SK-N-SH (cell line): ENCODE results near the gene CXCL3.

Experiments used
- CTCF ChIP-seq: fragments of 200-600 bp; sonication (generic); IDR thresholded peaks from 2 replicates; pipeline ENCODE4 v1.6.1; 2017; ENCODE audit warnings: antibody characterized with exemption, mild to moderate bottlenecking, moderate library complexity
- IRF3 ChIP-seq: fragments of 150-350 bp; IDR thresholded peaks from 2 replicates; pipeline ENCODE4 v1.6.1; 2016; ENCODE audit warnings: mild to moderate bottlenecking, low read depth, low read length
- RCOR1 ChIP-seq: fragments of 150-350 bp; IDR thresholded peaks from 2 replicates; pipeline ENCODE4 v1.6.1; 2017; ENCODE audit warnings: antibody characterized with exemption, low read length
- TAF1 ChIP-seq: IDR thresholded peaks from 2 replicates; pipeline ENCODE4 v1.6.1; 2012; ENCODE audit warnings: low read depth, mild to moderate bottlenecking, low read length, moderate library complexity, borderline replicate concordance

DNA sequence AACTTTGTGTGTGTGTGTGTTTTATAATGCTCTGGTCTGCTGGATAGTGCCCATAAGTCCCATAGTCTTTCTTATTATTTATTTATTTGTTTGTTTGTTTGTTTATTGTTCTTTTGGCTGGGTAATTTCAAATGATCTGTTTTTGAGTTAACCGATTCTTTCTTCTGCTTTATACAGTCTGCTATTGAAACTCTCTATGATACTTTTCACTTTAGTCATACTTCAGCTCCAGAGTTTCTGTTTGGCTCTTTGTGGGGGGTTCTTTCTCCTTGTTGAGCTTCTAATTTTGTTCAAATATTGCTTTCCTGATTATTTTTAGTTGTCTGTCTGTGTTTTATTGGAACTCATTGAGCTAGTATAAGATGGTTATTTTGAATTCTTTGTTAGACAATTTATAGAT lies 10.0 kb downstream of the CXCL3 start:
- TF ChIP-seq RCOR1 (no peak), IRF3 (no peak), CTCF (no peak), TAF1 (no peak)
